ENCODE measurements around the gene RNF31. TPM values are rescaled to one million over a fixed set of nuclear protein-coding genes. Genes with fewer than 3 reads are reported as not detected.

RNF31 gene
- total RNA-seq, 4 donors from 2014 or later = 21.7 to 33.3 (median 26.8) TPM

- no peaks in the 10 kb centered on the region for H3K4me1 ChIP-seq
- H3K36me3 ChIP-seq = peaks cover 22 to 61% (median 54%) of the 10 kb centered on the region in 4 donors
- H3K27ac ChIP-seq (replicated peaks in 1 of 4) = no peak overlapping the region
- 92% methylated on average over 8 of the region's 9 CpGs for WGBS
- no peaks in the 10 kb centered on the region for H3K27me3 ChIP-seq
- no peaks in the 10 kb centered on the region for H3K9me3 ChIP-seq
- TF ChIP-seq, protein P1, sequence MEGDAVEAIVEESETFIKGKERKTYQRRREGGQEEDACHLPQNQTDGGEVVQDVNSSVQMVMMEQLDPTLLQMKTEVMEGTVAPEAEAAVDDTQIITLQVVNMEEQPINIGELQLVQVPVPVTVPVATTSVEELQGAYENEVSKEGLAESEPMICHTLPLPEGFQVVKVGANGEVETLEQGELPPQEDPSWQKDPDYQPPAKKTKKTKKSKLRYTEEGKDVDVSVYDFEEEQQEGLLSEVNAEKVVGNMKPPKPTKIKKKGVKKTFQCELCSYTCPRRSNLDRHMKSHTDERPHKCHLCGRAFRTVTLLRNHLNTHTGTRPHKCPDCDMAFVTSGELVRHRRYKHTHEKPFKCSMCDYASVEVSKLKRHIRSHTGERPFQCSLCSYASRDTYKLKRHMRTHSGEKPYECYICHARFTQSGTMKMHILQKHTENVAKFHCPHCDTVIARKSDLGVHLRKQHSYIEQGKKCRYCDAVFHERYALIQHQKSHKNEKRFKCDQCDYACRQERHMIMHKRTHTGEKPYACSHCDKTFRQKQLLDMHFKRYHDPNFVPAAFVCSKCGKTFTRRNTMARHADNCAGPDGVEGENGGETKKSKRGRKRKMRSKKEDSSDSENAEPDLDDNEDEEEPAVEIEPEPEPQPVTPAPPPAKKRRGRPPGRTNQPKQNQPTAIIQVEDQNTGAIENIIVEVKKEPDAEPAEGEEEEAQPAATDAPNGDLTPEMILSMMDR (IDR thresholded peaks at IDR 0.05) = no peak
- TF ChIP-seq POLR2AphosphoS5 (IDR thresholded peaks at IDR 0.05) (no peak), EP300 (IDR thresholded peaks at IDR 0.05) (no peak), POLR2A (IDR thresholded peaks at IDR 0.05; ENCODE audit: low read depth) (no peak)
- intact Hi-C loops (cut with DNase I) = no loop called here
- DNase-seq (ENCODE audit: extremely low spot score) = no peak
- no peak overlapping the region for H3K4me3 ChIP-seq
Observed at GRCh38 chr14:24123424-24124417, 23.6 kb upstream of the RNF31 start.

DNA sequence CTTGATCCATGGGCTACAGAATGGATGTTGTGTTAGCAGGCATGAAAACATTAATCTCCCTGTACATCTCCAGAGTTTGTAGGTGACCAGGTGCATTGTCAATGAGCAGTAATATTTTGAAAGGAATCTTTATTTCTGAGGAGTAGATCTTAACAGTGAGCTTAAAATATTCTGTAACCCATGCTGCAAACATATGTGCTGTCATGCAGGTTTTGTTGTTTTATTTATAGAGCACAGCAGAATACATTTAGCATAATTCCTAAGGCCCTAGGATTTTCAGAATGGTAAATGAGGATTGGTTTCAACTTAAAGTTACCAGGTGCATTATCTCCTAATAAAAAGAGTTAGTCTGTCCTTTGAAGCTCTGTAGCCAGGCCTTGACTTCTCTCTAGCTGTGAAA lies 20.4 kb upstream of the RNF31 start:
- Histone ChIP-seq H3K4me3 (no peak overlapping the region), H3K27ac (replicated peaks in 1 of 4) (no peak overlapping the region), H3K4me1 (peaks cover 8 to 16% (median 12%) of the 10 kb centered on the region in 4 donors), H3K9me3 (no peaks in the 10 kb centered on the region), H3K27me3 (no peaks in the 10 kb centered on the region), H3K36me3 (peaks cover 7 to 28% (median 22%) of the 10 kb centered on the region in 4 donors)
- no peak for DNase-seq (ENCODE audit: extremely low spot score)
- TF ChIP-seq, protein P1 (IDR thresholded peaks at IDR 0.05) = no peak
- TF ChIP-seq POLR2AphosphoS5 (IDR thresholded peaks at IDR 0.05) (no peak), EP300 (IDR thresholded peaks at IDR 0.05) (no peak), POLR2A (IDR thresholded peaks at IDR 0.05; ENCODE audit: low read depth) (no peak)
- intact Hi-C loops (cut with DNase I) = no loop called here

DNA sequence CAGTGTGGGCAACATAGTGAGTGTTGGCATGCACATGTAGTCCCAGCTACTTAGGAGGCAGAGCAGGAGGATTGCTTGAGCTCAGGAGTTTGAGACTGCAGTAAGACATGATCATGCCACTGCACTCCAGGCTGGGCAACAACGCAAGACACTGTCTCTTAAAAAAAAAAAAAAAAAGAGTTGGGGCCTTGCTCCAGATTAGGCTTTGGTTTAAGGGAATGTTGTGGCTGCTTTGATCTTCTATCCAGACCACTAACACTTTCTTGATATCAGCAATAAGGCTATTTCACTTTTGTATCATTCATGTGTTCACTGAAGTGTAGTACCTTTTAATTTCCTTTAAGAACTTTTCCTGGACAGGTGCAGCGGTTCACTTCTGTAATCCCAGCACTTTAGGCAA lies 19.6 kb upstream of the RNF31 start:
- peaks cover 9 to 21% (median 16%) of the 10 kb centered on the region in 4 donors for H3K4me1 ChIP-seq
- peaks cover 0 to 21% (median 15%) of the 10 kb centered on the region in 4 donors for H3K36me3 ChIP-seq
- no peaks in the 10 kb centered on the region for H3K9me3 ChIP-seq
- no peak overlapping the region for H3K27ac ChIP-seq (replicated peaks in 1 of 4)
- 91% methylated on average over 2 of the region's 2 CpGs for WGBS
- DNase-seq (ENCODE audit: extremely low spot score) = no peak
- no peak for TF ChIP-seq EP300 (IDR thresholded peaks at IDR 0.05)
- TF ChIP-seq POLR2AphosphoS5 (IDR thresholded peaks at IDR 0.05) = no peak
- no peak for TF ChIP-seq POLR2A (IDR thresholded peaks at IDR 0.05; ENCODE audit: low read depth)
- H3K4me3 ChIP-seq = no peak overlapping the region
- intact Hi-C loops (cut with DNase I) = no loop called here
- H3K27me3 ChIP-seq = no peaks in the 10 kb centered on the region

DNA sequence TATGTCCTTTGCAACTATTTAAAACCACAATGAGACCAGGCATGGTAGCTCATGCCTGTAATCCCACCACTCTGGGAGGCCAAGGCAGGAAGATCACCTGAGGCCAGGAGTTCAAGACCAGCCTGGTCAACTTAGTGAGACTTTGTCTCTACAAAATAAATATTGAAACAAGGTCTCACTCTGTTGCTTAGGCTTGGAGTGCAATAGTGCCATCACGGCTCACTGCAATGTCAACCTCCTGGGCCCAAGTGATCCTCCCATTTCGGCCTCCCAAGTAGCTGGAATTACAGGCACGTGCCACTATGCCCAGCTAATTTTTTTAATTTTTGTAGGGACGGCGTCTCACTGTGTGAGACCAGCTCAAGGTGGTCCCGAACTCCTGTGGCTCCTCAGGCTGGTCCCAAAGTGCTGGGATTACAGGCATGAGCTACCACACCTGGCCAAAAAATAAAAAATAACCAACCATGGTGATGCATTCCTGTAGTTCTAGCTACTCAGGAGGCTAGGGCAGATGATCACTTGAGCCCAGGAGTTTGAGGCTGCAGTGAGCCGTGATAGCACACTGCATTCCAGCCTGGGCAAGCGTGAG lies 17.8 kb upstream of the RNF31 start:
- WGBS = 97% methylated on average over 8 of the region's 8 CpGs
- H3K27ac ChIP-seq (replicated peaks in 1 of 4) = no peak overlapping the region
- no peak for TF ChIP-seq POLR2AphosphoS5 (IDR thresholded peaks at IDR 0.05)
- TF ChIP-seq EP300 (IDR thresholded peaks at IDR 0.05) = no peak
- no peak for TF ChIP-seq POLR2A (IDR thresholded peaks at IDR 0.05; ENCODE audit: low read depth)
- TF ChIP-seq, protein P1 (IDR thresholded peaks at IDR 0.05) = no peak
- H3K36me3 ChIP-seq = peaks cover 0 to 3% (median 0%) of the 10 kb centered on the region in 4 donors
- no peaks in the 10 kb centered on the region for H3K27me3 ChIP-seq
- H3K9me3 ChIP-seq = no peaks in the 10 kb centered on the region
- no peak overlapping the region for H3K4me3 ChIP-seq
- DNase-seq (ENCODE audit: extremely low spot score) = no peak
- intact Hi-C loops (cut with DNase I) = no loop called here
- peaks cover 9 to 21% (median 16%) of the 10 kb centered on the region in 4 donors for H3K4me1 ChIP-seq

- H3K27ac ChIP-seq (replicated peaks in 1 of 4) = peak within 1 kb of the TSS in 3 of 4 donors; percentile 42 to 70 (median 42)
- TF ChIP-seq POLR2AphosphoS5 (IDR thresholded peaks at IDR 0.05) = no peak
- TF ChIP-seq EP300 (IDR thresholded peaks at IDR 0.05) = no peak
- TF ChIP-seq, protein P1 (IDR thresholded peaks at IDR 0.05) = no peak
- TF ChIP-seq POLR2A (IDR thresholded peaks at IDR 0.05; ENCODE audit: low read depth) = no peak
- H3K36me3 ChIP-seq = no peaks in the 10 kb centered on the region
- no peak within 1 kb of the TSS for H3K4me3 ChIP-seq
- 89% methylated on average over 5 of the region's 5 CpGs for WGBS
- intact Hi-C loops (cut with DNase I) = no loop called here
- H3K27me3 ChIP-seq = no peaks in the 10 kb centered on the region
- DNase-seq (ENCODE audit: extremely low spot score) = no peak
- H3K9me3 ChIP-seq = no peaks in the 10 kb centered on the region
- peaks cover 12 to 24% (median 18%) of the 10 kb centered on the region in 4 donors for H3K4me1 ChIP-seq
Observed at GRCh38 chr14:24130380-24130716, 16.9 kb upstream of the RNF31 start, which contains the start of gene FITM1. Gene FITM1, plus strand, starts transcription at chr14:24130659. Its CDS starts 905 bp downstream, at chr14:24131564.

All from esophagus muscularis mucosa (tissue), 4 donors.